H9 (cell line): ENCODE measurements around the gene TMEM154. TPM values are rescaled to one million over a fixed set of nuclear protein-coding genes. Genes with fewer than 3 reads are reported as not detected.

Experiments used
- DNase-seq: peaks from one replicate; pipeline ENCODE4 v3.0.0-alpha.2; 2017
- H2AFZ ChIP-seq: one replicate; pipeline ENCODE4 v1.6.1; 2013; ENCODE audit warnings: mild to moderate bottlenecking, low read length, control low read depth, moderate library complexity
- H2AK5ac ChIP-seq: 2 replicates; pipeline ENCODE4 v1.6.1; 2013; ENCODE audit warnings: low read length, control low read depth, mixed read lengths; ENCODE audit not compliant: insufficient read length
- H2BK120ac ChIP-seq: one replicate; pipeline ENCODE4 v1.6.1; 2013; ENCODE audit warnings: low read depth, mild to moderate bottlenecking, low read length, control low read depth, inconsistent platforms; ENCODE audit not compliant: poor library complexity, severe bottlenecking
- H2BK12ac ChIP-seq: 2 replicates; pipeline ENCODE4 v1.6.1; 2013; ENCODE audit warnings: low read length, control low read depth, mixed read lengths, low read depth; ENCODE audit not compliant: insufficient read length
- H2BK15ac ChIP-seq: 2 replicates; pipeline ENCODE4 v1.6.1; 2013; ENCODE audit warnings: low read depth, low read length, control low read depth
- H2BK20ac ChIP-seq: one replicate; pipeline ENCODE4 v1.6.1; 2013; ENCODE audit warnings: low read depth, mild to moderate bottlenecking, low read length, control low read depth, inconsistent platforms; ENCODE audit not compliant: poor library complexity, severe bottlenecking
- H2BK5ac ChIP-seq: 2 replicates; pipeline ENCODE4 v1.6.1; 2013; ENCODE audit warnings: low read length, control low read depth, mixed read lengths; ENCODE audit not compliant: insufficient read length
- H3K14ac ChIP-seq: 2 replicates; pipeline ENCODE4 v1.6.1; 2013; ENCODE audit warnings: low read length, control low read depth; ENCODE audit not compliant: insufficient read depth
- H3K18ac ChIP-seq: 2 replicates; pipeline ENCODE4 v1.6.1; 2013; ENCODE audit warnings: low read depth, mild to moderate bottlenecking, mixed read lengths, low read length, control low read depth; ENCODE audit not compliant: insufficient read length
- H3K23ac ChIP-seq: 2 replicates; pipeline ENCODE4 v1.6.1; 2013; ENCODE audit warnings: low read length, control low read depth, mixed read lengths, low read depth; ENCODE audit not compliant: insufficient read length
- H3K23me2 ChIP-seq: 2 replicates; pipeline ENCODE4 v1.6.1; 2013; ENCODE audit warnings: low read depth, mild to moderate bottlenecking, mixed read lengths, low read length, control low read depth; ENCODE audit not compliant: insufficient read length, poor library complexity, severe bottlenecking
- H3K27ac ChIP-seq: 2 replicates; pipeline ENCODE4 v1.5.1; 2013; ENCODE audit warnings: low read length, control low read depth, mixed read lengths, low read depth; ENCODE audit not compliant: insufficient read length
- H3K27me3 ChIP-seq: 2 replicates; pipeline ENCODE4 v1.6.1; 2013; ENCODE audit warnings: low read length, control low read depth, inconsistent platforms; ENCODE audit not compliant: insufficient read depth
- H3K4ac ChIP-seq: 2 replicates; pipeline ENCODE4 v1.6.1; 2013; ENCODE audit warnings: low read depth, mild to moderate bottlenecking, control low read depth, inconsistent platforms, low read length, moderate library complexity
- H3K4me1 ChIP-seq: 2 replicates; pipeline ENCODE4 v1.6.1; 2013; ENCODE audit warnings: low read length, control low read depth, inconsistent platforms; ENCODE audit not compliant: insufficient read depth
- H3K4me2 ChIP-seq: 2 replicates; pipeline ENCODE4 v1.6.1; 2013; ENCODE audit warnings: low read length, control low read depth, mixed read lengths; ENCODE audit not compliant: insufficient read length, insufficient read depth
- H3K56ac ChIP-seq: 2 replicates; pipeline ENCODE4 v1.6.1; 2013; ENCODE audit warnings: low read depth, mild to moderate bottlenecking, mixed read lengths, low read length, control low read depth; ENCODE audit not compliant: insufficient read length
- H3K79me1 ChIP-seq: 2 replicates; pipeline ENCODE4 v1.6.1; 2013; ENCODE audit warnings: low read depth, mild to moderate bottlenecking, moderate library complexity, low read length, control low read depth, inconsistent platforms; ENCODE audit not compliant: insufficient read depth, poor library complexity, severe bottlenecking
- H3K79me2 ChIP-seq: 2 replicates; pipeline ENCODE4 v1.6.1; 2013; ENCODE audit warnings: low read length, control low read depth, inconsistent platforms; ENCODE audit not compliant: insufficient read depth
- H3K9ac ChIP-seq: 2 replicates; pipeline ENCODE4 v1.6.1; 2013; ENCODE audit warnings: low read length, control low read depth, mixed read lengths; ENCODE audit not compliant: insufficient read length; ENCODE audit errors: extremely low read depth
- H3K9me3 ChIP-seq: one replicate; pipeline ENCODE4 v1.6.1; 2013; ENCODE audit warnings: low read depth, low read length, inconsistent platforms; ENCODE audit not compliant: control insufficient read depth
- H3T11ph ChIP-seq: one replicate; pipeline ENCODE4 v1.6.1; 2013; ENCODE audit warnings: mild to moderate bottlenecking, low read length, control low read depth, inconsistent platforms
- H4K20me1 ChIP-seq: one replicate; pipeline ENCODE4 v1.6.1; 2013; ENCODE audit not compliant: control insufficient read depth, insufficient read length, insufficient read depth
- H4K5ac ChIP-seq: 2 replicates; pipeline ENCODE4 v1.6.1; 2013; ENCODE audit warnings: low read depth, mild to moderate bottlenecking, mixed read lengths, low read length, control low read depth; ENCODE audit not compliant: insufficient read length
- H4K8ac ChIP-seq: replicated peaks from 2 replicates; pipeline ENCODE4 v1.6.1; 2013; ENCODE audit warnings: low read length, control low read depth, mixed read lengths, low read depth; ENCODE audit not compliant: insufficient read length
- H4K91ac ChIP-seq: 2 replicates; pipeline ENCODE4 v1.6.1; 2013; ENCODE audit warnings: low read depth, mild to moderate bottlenecking, moderate library complexity, mixed read lengths, low read length, control low read depth; ENCODE audit not compliant: insufficient read length
- H3K27ac Mint-ChIP-seq, 3 experiments: 2 replicates in 2 of 3; 3 replicates in 1 of 3; pipeline ENCODE4 v1.8.0; 2020 to 2021; ENCODE audit warnings: mixed read lengths in 3 of 3, mild to moderate bottlenecking in 1 of 3, moderate library complexity in 1 of 3
- H3K27me3 Mint-ChIP-seq: 2 replicates; pipeline ENCODE4 v1.8.0; 2021; ENCODE audit warnings: low read depth, mild to moderate bottlenecking, moderate library complexity, mixed read lengths
- H3K36me3 Mint-ChIP-seq, 3 experiments: 2 replicates in 2 of 3; 3 replicates in 1 of 3; pipeline ENCODE4 v1.8.0; 2020 to 2021; ENCODE audit warnings: low read depth in 3 of 3, mixed read lengths in 3 of 3; ENCODE audit not compliant: insufficient read depth in 1 of 3
- H3K4me1 Mint-ChIP-seq, 2 experiments: 2 replicates each; pipeline ENCODE4 v1.8.0; 2020; ENCODE audit warnings: mixed read lengths in 2 of 2
- H3K4me3 Mint-ChIP-seq, 2 experiments: 2 replicates in 1 of 2; 3 replicates in 1 of 2; pipeline ENCODE4 v1.8.0; 2020 to 2021; ENCODE audit warnings: mild to moderate bottlenecking in 2 of 2, mixed read lengths in 2 of 2, moderate library complexity in 1 of 2
- H3K9me3 Mint-ChIP-seq, 2 experiments: 2 replicates in 1 of 2; 3 replicates in 1 of 2; pipeline ENCODE4 v1.8.0; 2020; ENCODE audit warnings: mild to moderate bottlenecking in 2 of 2, mixed read lengths in 2 of 2, moderate library complexity in 1 of 2
- CTCF ChIP-seq: fragments of 200-600 bp; sonication (generic); conservative IDR thresholded peaks from 3 replicates; pipeline ENCODE4 v1.8.0; 2021; ENCODE audit warnings: antibody characterized with exemption, mild to moderate bottlenecking
- WGBS: extraction: QIAGEN DNeasy Blood & Tissue Kit; methylation state at CpG from one replicate; pipeline ENCODE4 v1.1.7; 2013; ENCODE audit warnings: missing lambda C conversion rate, low lambda C conversion rate, mixed read lengths; ENCODE audit not compliant: insufficient read length; ENCODE audit errors: extremely low coverage; 5-methylcytosine and 5-hydroxymethylcytosine counted together
- total RNA-seq: library from RNA; stranded (reverse); gene quantifications from 2 replicates; pipeline ENCODE4 v1.2.1, GENCODE V29; 2021

TMEM154 gene
- total RNA-seq, 1 experiment from 2014 or later = 1.7 TPM

- Histone ChIP-seq H3K56ac (no peak overlapping the region), H4K91ac (no peak overlapping the region), H3K14ac (peak overlapping the region; percentile 31; the same call in 1 of the 2 replicates), H4K20me1 (no peaks in the 10 kb centered on the region), H3K27ac (no peak overlapping the region), H3K9ac (no peak overlapping the region), H2BK20ac (no peak overlapping the region), H3K79me1 (no peaks in the 10 kb centered on the region), H3K9me3 (no peaks in the 10 kb centered on the region), H3K4ac (no peak overlapping the region), H3K23ac (no peak overlapping the region), H4K5ac (no peak overlapping the region), H3K4me1 (no peaks in the 10 kb centered on the region; the same call in 1 of the 2 replicates), H3K79me2 (no peaks in the 10 kb centered on the region), H2AK5ac (no peak overlapping the region), H2BK15ac (no peak overlapping the region), H2BK120ac (no peak overlapping the region), H3T11ph (no peak overlapping the region), H3K27me3 (no peaks in the 10 kb centered on the region), H2AFZ (no peak overlapping the region), H2BK12ac (no peak overlapping the region), H3K23me2 (no peaks in the 10 kb centered on the region), H3K4me2 (no peak overlapping the region), H2BK5ac (no peak overlapping the region), H4K8ac (no peak overlapping the region), H3K18ac (no peak overlapping the region)
- Mint-ChIP-seq H3K27ac (peak overlapping the region in 1 of 3 experiments; percentile 65; a peak in 1 of 7 replicates), H3K36me3 (peaks cover 12 to 22% (median 14%) of the 10 kb centered on the region in 3 experiments), H3K27me3 (no peaks in the 10 kb centered on the region; the same call in 1 of the 2 replicates), H3K4me3 (no peak overlapping the region), H3K4me1 (peaks cover 6 to 7% of the 10 kb centered on the region in 2 experiments; a peak in 3 of 4 replicates), H3K9me3 (peaks cover 20 to 24% of the 10 kb centered on the region in 2 experiments)
- WGBS = no CpG with 5 or more reads among the region's 7 CpGs
- TF ChIP-seq CTCF = no peak
- no peak for DNase-seq
Measured at GRCh38 chr4:152655272-152656129, 24.3 kb downstream of the TMEM154 start.
